Activated T-helper 17 cell treated with anti-CD3 and anti-CD28 coated beads, Interleukin-2, amount 50 U/mL, for 72 hours (primary cell): ENCODE data around the gene SH3TC2. TPM values are rescaled to one million over a fixed set of nuclear protein-coding genes. Genes with fewer than 3 reads are reported as not detected.

Experiments used
- ATAC-seq: fragments of 150-1000 bp; cut with Tn5 transposase; replicated peaks from 2 replicates; pipeline ENCODE4 v1.10.0; 2021; ENCODE audit warnings: mild to moderate bottlenecking, moderate library complexity
- H3K27ac Mint-ChIP-seq: one replicate; pipeline ENCODE4 v1.8.0; 2022; ENCODE audit warnings: mixed read lengths
- H3K27me3 Mint-ChIP-seq: one replicate; pipeline ENCODE4 v1.8.0; 2022; ENCODE audit warnings: mixed read lengths
- H3K36me3 Mint-ChIP-seq: one replicate; pipeline ENCODE4 v1.8.0; 2022; ENCODE audit warnings: low read depth, mild to moderate bottlenecking, mixed read lengths
- H3K4me1 Mint-ChIP-seq: one replicate; pipeline ENCODE4 v1.8.0; 2022; ENCODE audit warnings: mixed read lengths
- H3K4me3 Mint-ChIP-seq: one replicate; pipeline ENCODE4 v1.8.0; 2022; ENCODE audit warnings: mild to moderate bottlenecking, mixed read lengths
- H3K9me3 Mint-ChIP-seq: one replicate; pipeline ENCODE4 v1.8.0; 2022; ENCODE audit warnings: mixed read lengths
- total RNA-seq, 2 donors: library from RNA; stranded (reverse); gene quantifications; one replicate each; pipeline ENCODE4 v1.2.3, GENCODE V29; 2022

Gene SH3TC2
- total RNA-seq, 2 donors from 2014 or later = not detected

- H3K36me3 Mint-ChIP-seq = no peaks in the 10 kb centered on the region
- H3K27me3 Mint-ChIP-seq = peaks cover 8% of the 10 kb centered on the region
- no peak for ATAC-seq
- H3K4me3 Mint-ChIP-seq = no peak overlapping the region
- no peaks in the 10 kb centered on the region for H3K4me1 Mint-ChIP-seq
- no peak overlapping the region for H3K27ac Mint-ChIP-seq
- H3K9me3 Mint-ChIP-seq = no peaks in the 10 kb centered on the region
Measured at GRCh38 chr5:148956477-148957385, 106.1 kb downstream of the SH3TC2 start.

Other genes starting within 250 kb of the SH3TC2 start
- gene ADRB2, start 236.5 kb downstream of the SH3TC2 start, total RNA-seq = 1 to 10 TPM in 1 of 2 donors, under 1 TPM in 1; 0.74 to 1.1 TPM
- gene ABLIM3, start 78.4 kb upstream of the SH3TC2 start, total RNA-seq = under 1 TPM; 0.41 to 0.61 TPM
- gene AFAP1L1, start 208.8 kb upstream of the SH3TC2 start, total RNA-seq = under 1 TPM in 1 of 2 donors, not detected in 1; 0.16 TPM